ENCODE measurements around the gene CYTIP. TPM values are rescaled to one million over a fixed set of nuclear protein-coding genes. Genes with fewer than 3 reads are reported as not detected.
"Not testable (repeated sequence)": the region's sequence is repeated elsewhere in the genome, so short reads cannot be mapped to it uniquely, and the experiment has no call there.

Gene CYTIP
- total RNA-seq, 1 donor from 2014 or later, result 199 TPM

DNA sequence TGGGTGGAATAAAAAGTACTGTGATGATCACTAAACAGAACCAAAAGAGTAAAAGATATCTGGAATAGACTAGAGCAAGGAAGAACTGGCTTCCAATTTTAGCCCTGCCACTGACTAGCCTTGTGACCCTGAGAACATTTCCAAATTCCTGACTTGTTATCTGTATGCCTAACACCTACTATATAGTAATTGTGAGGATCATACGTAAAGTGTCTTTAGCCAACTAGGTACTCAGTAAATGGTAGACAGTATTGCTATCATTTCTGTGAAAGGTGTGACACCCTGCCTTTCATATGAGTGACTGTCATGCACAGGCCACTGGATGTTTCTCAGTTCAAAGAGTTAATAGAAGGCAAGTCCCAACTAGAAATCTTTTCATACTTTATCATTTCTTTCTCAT lies 29.8 kb downstream of the CYTIP start:
- Mint-ChIP-seq H3K4me1 (ENCODE audit: low read depth) (peaks cover 77% of the 10 kb centered on the region), H3K27me3 (ENCODE audit: low read depth) (no peaks in the 10 kb centered on the region), H3K36me3 (ENCODE audit: low read depth) (peaks cover 92% of the 10 kb centered on the region), H3K27ac (peak overlapping the region; percentile 96), H3K9me3 (no peaks in the 10 kb centered on the region), H3K4me3 (ENCODE audit: low read depth) (peak overlapping the region; percentile 74)
- no peak for DNase-seq (ENCODE audit: low spot score)
- intact Hi-C loops (cut with micrococcal nuclease), result loop anchor here (5.0 to 10.0 kb wide), 4 partner anchors 157 to 1079 kb away; partner anchors contain the start of genes ACVR1C, GALNT5 and NR4A2

DNA sequence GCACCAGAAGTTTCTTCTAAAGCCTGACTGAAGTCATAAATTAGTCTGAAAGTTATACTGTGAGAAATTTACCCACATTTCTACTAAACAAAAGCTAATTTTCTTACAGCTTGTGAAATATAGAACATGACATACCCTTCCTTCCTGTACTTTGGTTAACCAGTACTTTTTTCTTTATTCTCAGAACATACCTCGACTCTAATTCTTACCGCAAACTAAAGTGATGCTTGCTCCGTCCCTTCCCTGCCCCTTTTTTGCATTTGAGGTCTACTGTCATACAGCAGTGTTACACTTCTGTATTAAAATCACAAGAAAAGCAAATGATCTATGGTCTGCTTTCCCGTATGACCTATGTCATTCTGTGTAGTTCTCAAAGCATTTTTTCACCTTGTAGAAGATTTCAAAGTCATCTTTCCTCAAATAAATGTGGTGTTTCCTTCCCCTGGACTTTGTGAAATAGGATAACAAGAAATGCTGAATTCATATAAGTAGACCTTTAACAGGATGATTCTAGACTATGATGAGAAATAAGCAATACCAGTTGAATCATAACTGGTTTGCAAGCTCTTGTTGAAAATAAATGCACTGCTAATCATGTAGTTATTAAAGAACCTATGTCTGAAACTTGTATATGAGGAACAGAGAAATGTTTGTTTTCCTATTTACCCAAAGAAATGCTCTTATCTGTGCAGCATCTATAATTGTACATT lies 30.4 kb downstream of the CYTIP start:
- Mint-ChIP-seq H3K36me3 (ENCODE audit: low read depth) (peaks cover 90% of the 10 kb centered on the region), H3K27me3 (ENCODE audit: low read depth) (no peaks in the 10 kb centered on the region), H3K4me1 (ENCODE audit: low read depth) (peaks cover 74% of the 10 kb centered on the region), H3K27ac (peak overlapping the region; percentile 96), H3K9me3 (no peaks in the 10 kb centered on the region), H3K4me3 (ENCODE audit: low read depth) (peak overlapping the region; percentile 74)
- DNase-seq (ENCODE audit: low spot score), result peak; percentile 59
- intact Hi-C loops (cut with micrococcal nuclease), result loop anchor here (1.0 to 10.0 kb wide), 11 partner anchors 8 to 1079 kb away; partner anchors contain the start of genes ACVR1C, GALNT5 and NR4A2

DNA sequence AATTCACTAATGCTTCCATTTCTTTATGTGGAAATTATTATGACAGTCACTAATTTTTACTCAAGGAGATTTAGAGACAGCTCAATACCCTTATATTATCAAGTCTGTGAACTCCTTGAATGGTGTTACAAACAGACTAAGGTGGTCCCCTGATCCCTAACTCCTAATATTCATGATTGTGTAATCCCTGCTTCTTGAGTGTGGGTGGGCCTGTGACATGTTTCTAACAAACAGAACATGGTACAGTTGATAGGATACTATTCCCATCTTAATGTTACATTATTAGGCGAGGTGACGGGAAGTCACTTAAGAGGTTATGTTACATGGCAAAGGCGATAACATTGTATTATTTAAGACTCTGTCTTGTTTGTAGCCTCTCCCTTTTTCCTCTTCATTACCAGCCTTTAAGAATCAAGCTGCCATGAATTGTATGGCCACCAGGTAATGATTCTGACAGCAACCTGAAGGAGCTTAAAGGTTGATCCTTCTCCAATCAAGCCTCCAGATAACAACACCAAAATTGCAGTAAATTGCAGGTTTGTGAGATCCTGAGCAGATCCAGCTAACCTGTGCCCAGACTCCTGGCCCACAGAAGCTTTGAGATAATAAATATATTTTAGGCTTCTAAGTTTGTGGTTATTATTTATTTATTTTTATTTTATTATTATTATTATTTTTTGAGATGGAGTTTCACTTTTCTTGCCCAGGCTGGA lies 32.1 kb downstream of the CYTIP start:
- Mint-ChIP-seq H3K27me3 (ENCODE audit: low read depth) (no peaks in the 10 kb centered on the region), H3K9me3 (no peaks in the 10 kb centered on the region), H3K4me1 (ENCODE audit: low read depth) (peaks cover 62% of the 10 kb centered on the region), H3K4me3 (ENCODE audit: low read depth) (no peak overlapping the region), H3K27ac (peak overlapping the region; percentile 34), H3K36me3 (ENCODE audit: low read depth) (peaks cover 78% of the 10 kb centered on the region)
- intact Hi-C loops (cut with micrococcal nuclease), result loop anchor here (2.0 to 10.0 kb wide), 7 partner anchors 53 to 1077 kb away; partner anchors contain the start of genes ACVR1C, GALNT5 and NR4A2
- DNase-seq (ENCODE audit: low spot score), result no peak

DNA sequence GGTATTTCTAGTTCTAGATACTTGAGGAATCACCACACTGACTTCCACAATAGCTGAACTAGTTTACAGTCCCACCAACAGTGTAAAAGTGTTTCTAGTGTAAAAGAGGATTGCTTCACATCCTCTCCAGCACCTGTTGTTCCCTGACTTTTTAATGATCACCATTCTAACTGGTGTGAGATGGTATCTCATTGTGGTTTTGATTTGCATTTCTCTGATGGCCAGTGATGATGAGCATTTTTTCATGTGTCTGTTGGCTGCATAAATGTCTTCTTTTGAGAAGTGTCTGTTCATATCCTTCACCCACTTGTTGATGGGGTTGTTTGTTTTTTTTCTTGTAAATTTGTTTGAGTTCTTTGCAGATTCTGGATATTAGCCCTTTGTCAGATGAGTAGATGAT lies 38.5 kb downstream of the CYTIP start:
- intact Hi-C loops (cut with micrococcal nuclease), result loop anchor here (2.0 kb wide), 2 partner anchors 15 to 75 kb away; no protein-coding TSS in a partner anchor
- peaks cover 67% of the 10 kb centered on the region for H3K36me3 Mint-ChIP-seq (ENCODE audit: low read depth)
- H3K27ac Mint-ChIP-seq, result peak overlapping the region; percentile 48
- DNase-seq (ENCODE audit: low spot score); H3K4me3 Mint-ChIP-seq (ENCODE audit: low read depth); H3K27me3 Mint-ChIP-seq (ENCODE audit: low read depth): not testable (repeated sequence)
- peaks cover 58% of the 10 kb centered on the region for H3K4me1 Mint-ChIP-seq (ENCODE audit: low read depth)
- H3K9me3 Mint-ChIP-seq, result peaks cover 27% of the 10 kb centered on the region

DNA sequence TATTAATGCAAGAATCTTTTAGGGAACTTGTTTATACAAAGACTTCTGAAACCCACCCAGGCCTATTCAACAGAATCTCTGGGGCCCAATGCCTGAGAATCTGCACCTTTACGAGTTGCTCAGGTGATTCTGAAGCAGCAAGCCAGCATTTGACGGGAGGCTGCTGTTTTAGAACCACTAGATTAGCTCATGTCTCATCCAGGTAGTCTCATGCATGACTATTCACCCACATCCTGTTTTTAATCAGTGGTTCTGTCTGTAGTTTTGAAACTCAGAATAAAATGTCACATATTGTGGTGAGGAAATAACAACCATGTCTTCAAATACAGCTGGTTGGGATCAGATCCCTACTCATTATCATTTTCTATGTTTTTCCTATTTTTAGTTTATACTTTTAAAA lies 39.5 kb downstream of the CYTIP start:
- Mint-ChIP-seq H3K27ac (peak overlapping the region; percentile 44), H3K4me1 (ENCODE audit: low read depth) (peaks cover 55% of the 10 kb centered on the region), H3K36me3 (ENCODE audit: low read depth) (peaks cover 70% of the 10 kb centered on the region), H3K9me3 (peaks cover 37% of the 10 kb centered on the region), H3K4me3 (ENCODE audit: low read depth) (no peak overlapping the region), H3K27me3 (ENCODE audit: low read depth) (no peaks in the 10 kb centered on the region)
- intact Hi-C loops (cut with micrococcal nuclease), result loop anchor here (1.0 to 5.0 kb wide), 5 partner anchors 9 to 788 kb away; no protein-coding TSS in a partner anchor
- peak; percentile 61 for DNase-seq (ENCODE audit: low spot score)

DNA sequence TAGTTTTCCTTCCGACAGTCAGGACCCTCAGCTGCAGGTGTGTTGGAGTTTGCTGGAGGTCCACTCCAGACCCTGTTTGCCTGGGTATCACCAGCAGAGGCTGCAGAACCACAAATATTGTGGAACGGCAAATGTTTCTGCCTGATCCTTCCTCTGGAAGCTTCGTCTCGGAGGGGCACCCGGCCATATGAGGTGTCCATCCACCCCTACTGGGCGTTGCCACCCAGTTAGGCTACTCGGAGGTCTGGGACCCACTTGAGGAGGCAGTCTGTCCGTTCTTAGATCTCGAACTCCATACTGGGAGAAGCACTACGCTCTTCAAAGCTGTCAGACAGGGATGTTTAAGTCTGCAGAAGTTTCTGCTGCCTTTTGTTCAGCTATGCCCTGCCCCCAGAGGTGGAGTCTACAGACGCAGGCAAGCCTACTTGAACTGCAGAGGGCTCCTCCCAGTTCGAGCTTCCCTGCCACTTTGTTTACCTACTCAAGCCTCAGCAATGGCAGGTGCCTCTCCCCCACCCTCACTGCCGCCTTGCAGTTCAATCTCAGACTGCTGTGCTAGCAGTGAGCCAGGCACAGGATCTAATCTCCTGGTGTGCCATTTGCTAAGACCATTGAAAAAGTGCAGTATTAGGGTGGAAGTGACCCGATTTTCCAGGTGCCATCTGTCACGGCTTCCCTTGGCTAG lies 40.9 kb downstream of the CYTIP start:
- not testable (repeated sequence) for H3K4me3 Mint-ChIP-seq (ENCODE audit: low read depth); H3K27ac Mint-ChIP-seq; DNase-seq (ENCODE audit: low spot score); H3K27me3 Mint-ChIP-seq (ENCODE audit: low read depth)
- Mint-ChIP-seq H3K36me3 (ENCODE audit: low read depth) (peaks cover 72% of the 10 kb centered on the region), H3K9me3 (peaks cover 49% of the 10 kb centered on the region), H3K4me1 (ENCODE audit: low read depth) (peaks cover 52% of the 10 kb centered on the region)
- intact Hi-C loops (cut with micrococcal nuclease), result loop anchor here (5.0 kb wide), 2 partner anchors 34 to 789 kb away; no protein-coding TSS in a partner anchor

DNA sequence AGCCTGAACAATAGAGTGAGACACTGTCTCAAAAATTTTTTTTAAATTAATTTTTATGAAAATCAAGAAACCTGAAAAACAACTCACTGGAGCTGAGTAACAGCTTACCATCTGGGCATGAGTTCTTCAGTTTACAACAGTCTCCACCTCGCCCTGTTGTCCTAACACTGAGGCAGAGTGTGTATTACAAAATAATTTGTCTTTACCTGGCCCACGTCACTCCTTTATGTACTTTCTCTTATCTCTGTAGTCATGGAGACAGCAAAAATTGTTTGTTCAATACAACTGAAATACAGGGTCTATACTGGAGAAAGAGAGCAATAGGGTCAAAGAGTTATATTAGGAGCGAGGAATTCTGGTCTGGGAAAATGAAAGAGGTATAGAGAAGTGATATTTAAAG lies 48.1 kb downstream of the CYTIP start:
- DNase-seq (ENCODE audit: low spot score), result no peak
- Mint-ChIP-seq H3K27me3 (ENCODE audit: low read depth) (no peaks in the 10 kb centered on the region), H3K4me1 (ENCODE audit: low read depth) (peaks cover 7% of the 10 kb centered on the region), H3K4me3 (ENCODE audit: low read depth) (no peak overlapping the region), H3K27ac (no peak overlapping the region), H3K36me3 (ENCODE audit: low read depth) (peaks cover 42% of the 10 kb centered on the region), H3K9me3 (peaks cover 43% of the 10 kb centered on the region)
- intact Hi-C loops (cut with micrococcal nuclease), result no loop called here

DNA sequence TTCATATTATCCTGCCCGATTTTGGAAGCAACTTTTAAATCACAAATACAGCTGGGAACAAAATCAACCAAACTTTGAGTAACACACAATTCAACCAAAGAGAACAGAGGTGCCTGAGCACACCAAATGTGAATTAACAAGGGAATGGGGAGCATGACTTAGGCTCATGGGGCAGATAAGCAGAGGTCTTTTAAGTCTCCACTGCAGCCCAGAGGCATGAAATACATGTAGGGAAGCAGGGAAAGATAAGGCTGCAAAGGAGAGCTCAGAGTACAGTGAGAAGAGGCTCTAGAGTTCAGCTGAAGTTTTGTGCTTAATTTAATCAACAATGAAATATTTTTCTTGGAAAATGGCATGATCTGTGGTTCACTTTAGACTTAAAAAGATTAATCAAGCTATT lies 49.0 kb downstream of the CYTIP start:
- Mint-ChIP-seq H3K4me3 (ENCODE audit: low read depth) (no peak overlapping the region), H3K27ac (no peak overlapping the region), H3K27me3 (ENCODE audit: low read depth) (no peaks in the 10 kb centered on the region), H3K4me1 (ENCODE audit: low read depth) (no peaks in the 10 kb centered on the region), H3K9me3 (peaks cover 42% of the 10 kb centered on the region), H3K36me3 (ENCODE audit: low read depth) (peaks cover 39% of the 10 kb centered on the region)
- intact Hi-C loops (cut with micrococcal nuclease), result loop anchor here (5.0 kb wide), 1 partner anchor 38 kb away; no protein-coding TSS in a partner anchor
- no peak for DNase-seq (ENCODE audit: low spot score)

DNA sequence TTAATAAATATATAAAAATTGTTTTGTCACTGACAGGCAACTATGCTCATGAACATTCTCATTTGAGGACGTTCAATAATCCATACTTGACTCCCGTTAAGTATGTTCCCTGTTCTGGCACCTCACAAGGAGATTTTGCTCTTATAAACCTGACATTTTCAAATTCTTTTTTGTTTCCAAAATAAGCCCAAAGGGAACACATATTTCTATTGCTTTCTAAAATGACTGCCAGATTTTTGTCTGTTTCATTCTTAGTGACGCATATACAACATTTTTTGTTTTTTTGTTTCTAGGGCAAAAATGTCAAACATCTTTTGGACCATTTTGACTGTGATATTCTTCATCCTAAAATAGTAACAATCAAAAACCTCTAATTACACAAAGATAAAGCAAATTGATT lies 50.5 kb downstream of the CYTIP start:
- Mint-ChIP-seq H3K4me3 (ENCODE audit: low read depth) (no peak overlapping the region), H3K4me1 (ENCODE audit: low read depth) (peaks cover 4% of the 10 kb centered on the region), H3K9me3 (peaks cover 41% of the 10 kb centered on the region), H3K36me3 (ENCODE audit: low read depth) (peaks cover 35% of the 10 kb centered on the region), H3K27me3 (ENCODE audit: low read depth) (no peaks in the 10 kb centered on the region), H3K27ac (no peak overlapping the region)
- DNase-seq (ENCODE audit: low spot score), result no peak
- intact Hi-C loops (cut with micrococcal nuclease), result loop anchor here (5.0 kb wide), 1 partner anchor 36 kb away; no protein-coding TSS in a partner anchor

DNA sequence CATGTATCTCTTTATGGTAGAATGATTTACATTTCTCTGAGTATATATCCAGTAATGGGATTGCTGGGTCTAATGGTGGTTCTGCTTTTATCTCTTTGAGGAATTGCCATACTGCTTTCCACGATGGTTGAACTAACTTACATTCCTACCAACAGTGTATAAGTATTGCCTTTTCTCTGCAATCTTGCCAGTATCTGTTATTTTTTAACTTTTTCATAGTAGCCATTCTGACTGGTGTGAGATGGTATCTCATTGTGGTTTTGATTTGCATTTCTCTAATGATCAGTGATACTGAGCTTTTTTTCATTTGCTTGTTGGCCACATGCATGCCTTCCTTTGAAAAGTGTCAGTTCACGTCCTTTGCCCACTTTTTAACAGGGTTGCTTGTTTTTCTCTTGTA lies 55.1 kb downstream of the CYTIP start:
- H3K36me3 Mint-ChIP-seq (ENCODE audit: low read depth), result peaks cover 43% of the 10 kb centered on the region
- H3K4me3 Mint-ChIP-seq (ENCODE audit: low read depth), result no peak overlapping the region
- H3K27me3 Mint-ChIP-seq (ENCODE audit: low read depth), result no peaks in the 10 kb centered on the region
- intact Hi-C loops (cut with micrococcal nuclease), result no loop called here
- peaks cover 9% of the 10 kb centered on the region for H3K4me1 Mint-ChIP-seq (ENCODE audit: low read depth)
- no peak for DNase-seq (ENCODE audit: low spot score)
- no peak overlapping the region for H3K27ac Mint-ChIP-seq
- H3K9me3 Mint-ChIP-seq, result peaks cover 50% of the 10 kb centered on the region

DNA sequence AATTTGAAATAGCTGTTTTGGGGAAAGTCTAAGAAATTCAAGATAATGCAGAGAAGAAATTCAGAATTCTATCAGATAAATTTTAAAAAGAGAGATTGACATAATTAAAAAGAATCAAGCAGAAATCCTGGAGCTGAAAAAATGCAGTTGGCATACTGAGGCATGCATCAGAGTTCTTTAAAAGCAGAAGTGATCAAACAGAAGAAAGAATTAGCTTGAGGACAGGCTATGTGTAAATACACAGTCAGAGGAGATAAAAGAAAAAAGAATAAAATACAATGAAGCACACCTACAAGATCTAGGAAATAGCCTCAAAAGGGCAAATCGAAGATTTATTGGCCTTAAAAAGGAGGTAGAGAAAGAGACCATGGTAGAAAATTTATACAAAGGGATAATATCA lies 57.1 kb downstream of the CYTIP start:
- no peak for DNase-seq (ENCODE audit: low spot score)
- peaks cover 42% of the 10 kb centered on the region for H3K36me3 Mint-ChIP-seq (ENCODE audit: low read depth)
- intact Hi-C loops (cut with micrococcal nuclease), result no loop called here
- H3K27me3 Mint-ChIP-seq (ENCODE audit: low read depth), result no peaks in the 10 kb centered on the region
- H3K4me3 Mint-ChIP-seq (ENCODE audit: low read depth), result no peak overlapping the region
- no peak overlapping the region for H3K27ac Mint-ChIP-seq
- H3K9me3 Mint-ChIP-seq, result peaks cover 43% of the 10 kb centered on the region
- H3K4me1 Mint-ChIP-seq (ENCODE audit: low read depth), result peaks cover 10% of the 10 kb centered on the region

DNA sequence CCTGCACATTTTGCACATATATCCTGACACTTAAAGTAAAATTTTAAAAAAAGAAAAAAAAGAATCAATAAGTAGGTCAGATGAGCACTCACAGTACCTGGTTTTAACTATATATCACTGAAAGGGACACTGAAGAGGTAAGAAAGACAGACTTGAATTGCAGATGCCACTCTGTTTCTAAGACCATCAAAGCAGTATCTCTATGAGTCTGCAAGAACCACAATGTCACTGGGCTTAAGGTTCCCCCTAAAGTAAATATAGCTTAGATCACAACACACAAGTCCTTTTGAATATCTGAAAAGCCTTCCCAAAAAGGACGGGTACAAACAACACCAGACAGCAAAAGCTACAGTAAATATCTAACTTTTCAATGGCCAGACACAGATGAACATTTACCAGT lies 57.6 kb downstream of the CYTIP start:
- Mint-ChIP-seq H3K36me3 (ENCODE audit: low read depth) (peaks cover 42% of the 10 kb centered on the region), H3K9me3 (peaks cover 38% of the 10 kb centered on the region), H3K4me3 (ENCODE audit: low read depth) (no peak overlapping the region), H3K27me3 (ENCODE audit: low read depth) (no peaks in the 10 kb centered on the region), H3K4me1 (ENCODE audit: low read depth) (peaks cover 13% of the 10 kb centered on the region), H3K27ac (no peak overlapping the region)
- DNase-seq (ENCODE audit: low spot score), result no peak
- intact Hi-C loops (cut with micrococcal nuclease), result no loop called here

Data from activated T-helper 2 cell treated with anti-CD3 and anti-CD28 coated beads, Interferon-gamma antibody, Interleukin-2, Interleukin-4, amounts not matched to agents 10 μg/mL and 5 μg/mL and 100 μg/mL, durations not matched to agents 14 hours and 24 hours and 36 hours (primary cell).